GM12878 (cell line): Measurements from ENCODE around the gene ZNF469.

ENCODE experiments used
- BRCA1 ChIP-seq: IDR thresholded peaks from 2 replicates; pipeline ENCODE4 v1.6.1; 2011; ENCODE audit warnings: low read depth, low read length, improper control_type of control experiment
- CREM ChIP-seq: IDR thresholded peaks from 2 replicates; pipeline ENCODE4 v1.6.1; 2014; ENCODE audit warnings: antibody characterized with exemption, low read depth
- EZH2 ChIP-seq: IDR thresholded peaks from 2 replicates; pipeline ENCODE4 v1.6.1; 2012; ENCODE audit warnings: low read depth, mild to moderate bottlenecking, control low read depth, inconsistent platforms, low read length, borderline replicate concordance; ENCODE audit not compliant: control insufficient read depth
- HCFC1 ChIP-seq: fragments of 150-350 bp; IDR thresholded peaks from 2 replicates; pipeline ENCODE4 v1.6.1; 2014; ENCODE audit warnings: low read length
- MYB ChIP-seq: fragments of 150-350 bp; IDR thresholded peaks from 2 replicates; pipeline ENCODE4 v1.6.1; 2014; ENCODE audit warnings: mild to moderate bottlenecking, low read depth, low read length, borderline replicate concordance
- POLR2A ChIP-seq: IDR thresholded peaks from 2 replicates; pipeline ENCODE4 v1.6.1; 2011; ENCODE audit warnings: low read depth, mild to moderate bottlenecking, low read length
- POLR2AphosphoS5 ChIP-seq: IDR thresholded peaks from 2 replicates; pipeline ENCODE4 v1.6.1; 2011; ENCODE audit warnings: mild to moderate bottlenecking, low read length, inconsistent platforms
- SPI1 ChIP-seq: IDR thresholded peaks from 2 replicates; pipeline ENCODE4 v1.6.1; 2011; ENCODE audit warnings: low read depth, mild to moderate bottlenecking, low read length, moderate library complexity, borderline replicate concordance; ENCODE audit not compliant: insufficient read depth
- SUZ12 ChIP-seq: fragments of 200-600 bp; sonication (generic); IDR thresholded peaks from one replicate; pipeline ENCODE4 v1.6.1; 2018; ENCODE audit warnings: antibody characterized with exemption, mild to moderate bottlenecking; ENCODE audit not compliant: unreplicated experiment
- ZNF384 ChIP-seq: IDR thresholded peaks from 2 replicates; pipeline ENCODE4 v1.6.1; 2012; ENCODE audit warnings: low read depth, mild to moderate bottlenecking, low read length, improper control_type of control experiment, borderline replicate concordance
- TF ChIP-seq, protein P1 (sequence below), 3 experiments: IDR thresholded peaks in 2 of 3; conservative IDR thresholded peaks in 1 of 3; 2 replicates each; pipeline ENCODE4 v1.5.1; 2011; ENCODE audit warnings: low read depth in 3 of 3, low read length in 3 of 3, mild to moderate bottlenecking in 3 of 3, control low read depth in 2 of 3, moderate library complexity in 2 of 3, inconsistent platforms in 1 of 3, mixed read lengths in 1 of 3; ENCODE audit not compliant: control insufficient read depth in 2 of 3, insufficient read depth in 1 of 3; ENCODE audit errors: extremely low read depth in 1 of 3

DNA sequence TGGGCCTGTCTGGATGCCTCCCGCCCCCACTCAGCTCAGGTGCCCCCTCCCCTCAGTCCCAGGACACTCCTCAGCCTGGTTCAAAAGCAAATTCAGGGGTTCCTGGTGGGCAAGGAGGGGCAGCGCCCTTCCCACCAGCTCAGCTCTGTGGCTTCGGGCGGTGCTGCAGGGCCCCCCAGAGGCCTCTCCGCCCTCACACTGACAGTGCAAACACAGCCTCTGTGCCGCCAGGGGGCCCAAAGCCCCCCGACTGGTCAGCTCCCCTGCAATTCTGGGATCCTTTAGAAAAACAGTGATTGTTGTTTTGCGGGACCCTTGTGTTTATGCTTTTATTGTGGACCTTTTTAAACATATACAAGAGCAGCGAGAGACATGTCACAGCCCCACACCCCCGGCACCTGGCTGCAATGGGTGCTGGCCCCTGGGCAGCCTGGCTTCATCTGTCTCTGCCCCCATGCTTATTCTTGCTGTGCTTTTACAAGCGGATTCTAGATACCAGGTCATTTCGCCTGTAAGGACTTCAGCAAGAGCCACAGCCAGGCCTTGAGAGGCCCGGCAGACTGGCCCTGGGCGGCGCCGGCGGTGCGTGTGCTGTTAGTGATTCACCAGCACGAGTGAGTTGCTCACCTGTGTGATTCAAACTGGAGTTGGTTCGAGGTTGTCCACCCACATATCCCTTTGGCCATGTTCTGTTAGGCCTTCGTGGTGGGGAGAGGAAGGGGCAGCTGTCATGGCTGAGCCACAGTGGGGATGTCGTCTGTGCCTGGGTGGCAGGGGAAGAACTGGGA lies 21.2 kb downstream of the ZNF469 start:
- TF ChIP-seq, protein P1, sequence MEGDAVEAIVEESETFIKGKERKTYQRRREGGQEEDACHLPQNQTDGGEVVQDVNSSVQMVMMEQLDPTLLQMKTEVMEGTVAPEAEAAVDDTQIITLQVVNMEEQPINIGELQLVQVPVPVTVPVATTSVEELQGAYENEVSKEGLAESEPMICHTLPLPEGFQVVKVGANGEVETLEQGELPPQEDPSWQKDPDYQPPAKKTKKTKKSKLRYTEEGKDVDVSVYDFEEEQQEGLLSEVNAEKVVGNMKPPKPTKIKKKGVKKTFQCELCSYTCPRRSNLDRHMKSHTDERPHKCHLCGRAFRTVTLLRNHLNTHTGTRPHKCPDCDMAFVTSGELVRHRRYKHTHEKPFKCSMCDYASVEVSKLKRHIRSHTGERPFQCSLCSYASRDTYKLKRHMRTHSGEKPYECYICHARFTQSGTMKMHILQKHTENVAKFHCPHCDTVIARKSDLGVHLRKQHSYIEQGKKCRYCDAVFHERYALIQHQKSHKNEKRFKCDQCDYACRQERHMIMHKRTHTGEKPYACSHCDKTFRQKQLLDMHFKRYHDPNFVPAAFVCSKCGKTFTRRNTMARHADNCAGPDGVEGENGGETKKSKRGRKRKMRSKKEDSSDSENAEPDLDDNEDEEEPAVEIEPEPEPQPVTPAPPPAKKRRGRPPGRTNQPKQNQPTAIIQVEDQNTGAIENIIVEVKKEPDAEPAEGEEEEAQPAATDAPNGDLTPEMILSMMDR (IDR thresholded peaks at IDR 0.05 in 2 of 3, conservative IDR thresholded peaks at IDR 0.05 in 1 of 3; ENCODE audit: control insufficient read depth in 2 of 3, extremely low read depth in 1 of 3, insufficient read depth in 1 of 3, low read depth in 3 of 3, low read length in 3 of 3) = no peak
- no peak for TF ChIP-seq SPI1
- no peak for TF ChIP-seq EZH2
- no peak for TF ChIP-seq SUZ12
- TF ChIP-seq HCFC1 = no peak
- TF ChIP-seq CREM = no peak
- TF ChIP-seq MYB = no peak
- TF ChIP-seq BRCA1 = no peak
- no peak for TF ChIP-seq ZNF384
- TF ChIP-seq POLR2A = no peak
- TF ChIP-seq POLR2AphosphoS5 = no peak
